A673 (cell line): Measurements from ENCODE around the gene MRPL40. TPM values are rescaled to one million over a fixed set of nuclear protein-coding genes. Genes with fewer than 3 reads are reported as not detected.

Source experiments
- BruUV-seq: library from RNA; stranded (reverse); fragments of 400-500 nt; replicated peaks from 2 replicates; lab custom pipeline; 2021; lab: Mats Ljungman, UMichigan
- CTCF ChIA-PET: fragments of 300-600 bp; sonication (Branson Sonifier 250); formaldehyde crosslinking; loops from one replicate; lab custom pipeline; 2022; ENCODE audit warnings: antibody characterized with exemption; lab: Charles Lee
- POLR2A ChIA-PET: fragments of 300-600 bp; sonication (Branson Sonifier 250); formaldehyde crosslinking; loops from one replicate; lab custom pipeline; 2022; ENCODE audit warnings: antibody characterized with exemption; ENCODE audit not compliant: low non-redundant PET; lab: Charles Lee
- DNase-seq: peaks from one replicate; pipeline ENCODE4 v3.0.0-alpha.2; 2015; ENCODE audit warnings: low spot score
- H3K27ac ChIP-seq: fragments of 200-600 bp; sonication (generic); 2 replicates; pipeline ENCODE4 v1.5.1; 2016; ENCODE audit warnings: mixed run types, low read depth, mild to moderate bottlenecking, mixed read lengths, antibody characterized with exemption, low read length; ENCODE audit not compliant: poor library complexity, severe bottlenecking
- H3K27me3 ChIP-seq: fragments of 200-600 bp; sonication (generic); replicated peaks from 2 replicates; pipeline ENCODE4 v1.6.1; 2017; ENCODE audit warnings: mixed run types, low read depth, mild to moderate bottlenecking, mixed read lengths, antibody characterized with exemption, low read length; ENCODE audit not compliant: insufficient read depth, poor library complexity
- H3K36me3 ChIP-seq: fragments of 200-600 bp; sonication (generic); 2 replicates; pipeline ENCODE4 v1.6.1; 2016; ENCODE audit warnings: mixed run types, mild to moderate bottlenecking, mixed read lengths, antibody characterized with exemption, low read length; ENCODE audit not compliant: insufficient read depth, poor library complexity, severe bottlenecking
- H3K4me1 ChIP-seq: fragments of 200-600 bp; sonication (generic); 2 replicates; pipeline ENCODE4 v1.6.1; 2017; ENCODE audit warnings: mixed run types, mild to moderate bottlenecking, mixed read lengths, antibody characterized with exemption, low read length; ENCODE audit not compliant: insufficient read depth, poor library complexity, severe bottlenecking
- H3K4me3 ChIP-seq: fragments of 200-600 bp; sonication (generic); 2 replicates; pipeline ENCODE4 v1.5.1; 2016; ENCODE audit warnings: low read depth, mixed run types, mild to moderate bottlenecking, mixed read lengths, low read length; ENCODE audit not compliant: poor library complexity, severe bottlenecking
- H3K9me3 ChIP-seq: fragments of 200-600 bp; sonication (generic); 2 replicates; pipeline ENCODE4 v1.6.1; 2016; ENCODE audit warnings: mixed run types, low read depth, mild to moderate bottlenecking, mixed read lengths, antibody characterized with exemption, low read length; ENCODE audit not compliant: poor library complexity, severe bottlenecking
- CTCF ChIP-seq: fragments of 300-800, 200-600 bp; sonication (generic); conservative IDR thresholded peaks from 2 replicates; pipeline ENCODE4 v1.5.1; 2017; ENCODE audit warnings: low read depth, mild to moderate bottlenecking, antibody characterized with exemption, low read length, moderate library complexity, mixed read lengths
- EZH2 ChIP-seq: fragments of 200-600 bp; sonication (generic); IDR thresholded peaks from 2 replicates; pipeline ENCODE4 v1.6.1; 2017; ENCODE audit warnings: borderline replicate concordance, low read depth, mild to moderate bottlenecking, mixed read lengths, antibody characterized with exemption, low read length; ENCODE audit not compliant: poor library complexity, severe bottlenecking
- intact Hi-C: fragments of 100-400 bp; cut with micrococcal nuclease; formaldehyde crosslinking; loops from one replicate; pipeline ENCODE4 v1.10.0; 2022; ENCODE audit not compliant: unreplicated experiment
- total RNA-seq: library from RNA; stranded (reverse); gene quantifications from 2 replicates; pipeline ENCODE4 v1.2.3, GENCODE V29; 2021

MRPL40 gene
- total RNA-seq, 1 experiment from 2014 or later, result 21.9 TPM

GRCh38 chr22:19419086-19419463, 13.3 kb upstream of the MRPL40 start:
- H3K36me3 ChIP-seq, result no peaks in the 10 kb centered on the region
- no peak overlapping the region for H3K27ac ChIP-seq
- no peaks in the 10 kb centered on the region for H3K27me3 ChIP-seq
- no peak overlapping the region for H3K4me3 ChIP-seq
- intact Hi-C loops, result no loop called here
- no TSS peak for BruUV-seq
- no peak for TF ChIP-seq EZH2
- TF ChIP-seq CTCF, result no peak
- ChIA-PET POLR2A (no interaction called here), CTCF (no interaction called here)
- DNase-seq, result no peak
- no peaks in the 10 kb centered on the region for H3K4me1 ChIP-seq
- no peaks in the 10 kb centered on the region for H3K9me3 ChIP-seq

- ChIA-PET CTCF (no interaction called here), POLR2A (no interaction called here)
- Histone ChIP-seq H3K36me3 (peaks cover under 1% of the 10 kb centered on the region), H3K27ac (no peak overlapping the region), H3K4me1 (no peaks in the 10 kb centered on the region), H3K27me3 (no peaks in the 10 kb centered on the region), H3K4me3 (no peak overlapping the region), H3K9me3 (no peaks in the 10 kb centered on the region)
- intact Hi-C loops, result no loop called here
- TF ChIP-seq CTCF (no peak), EZH2 (no peak)
- no peak for DNase-seq
- no TSS peak for BruUV-seq
Measured at GRCh38 chr22:19419464-19420178, 12.7 kb upstream of the MRPL40 start.

- Histone ChIP-seq H3K4me3 (no peak overlapping the region), H3K4me1 (no peaks in the 10 kb centered on the region), H3K27ac (no peak overlapping the region), H3K9me3 (no peaks in the 10 kb centered on the region), H3K27me3 (no peaks in the 10 kb centered on the region), H3K36me3 (peaks cover 3% of the 10 kb centered on the region)
- BruUV-seq, result no TSS peak
- TF ChIP-seq CTCF (no peak), EZH2 (no peak)
- POLR2A ChIA-PET, result interaction anchor here (0.9 kb wide), 1 partner anchor 341 kb away, joined by 12 read pairs; no protein-coding TSS in a partner anchor
- CTCF ChIA-PET, result interaction anchor here (0.7 kb wide), 1 partner anchor 380 kb away, joined by 7 read pairs; no protein-coding TSS in a partner anchor
- intact Hi-C loops, result no loop called here
- no peak for DNase-seq
Measured at GRCh38 chr22:19420321-19420720, 12.0 kb upstream of the MRPL40 start.
